ENCODE results near the gene DLGAP5. TPM values are rescaled to one million over a fixed set of nuclear protein-coding genes. Genes with fewer than 3 reads are reported as not detected.

DLGAP5 gene
- total RNA-seq, 4 donors from 2014 or later, result 0.82 to 11.5 (median 1.3) TPM

- intact Hi-C loops (cut with DNase I; ENCODE audit: low total_unique reads) (no loop called here), in situ Hi-C loops (cut with MboI; ENCODE audit: low pct_ligation_motif_present in 1 of 4, low pct_unique_long_range_greater_than_20kb in 1 of 4, low sequenced_read_pairs in 3 of 4) (no loop called here)
- no peak overlapping the region for H3K4me3 ChIP-seq
- H3K36me3 ChIP-seq, result no peaks in the 10 kb centered on the region
- TF ChIP-seq POLR2AphosphoS5 (IDR thresholded peaks at IDR 0.05) (no peak), POLR2A (IDR thresholded peaks at IDR 0.05) (no peak), EP300 (IDR thresholded peaks at IDR 0.05; ENCODE audit: low read depth) (no peak)
- TF ChIP-seq, protein P1, sequence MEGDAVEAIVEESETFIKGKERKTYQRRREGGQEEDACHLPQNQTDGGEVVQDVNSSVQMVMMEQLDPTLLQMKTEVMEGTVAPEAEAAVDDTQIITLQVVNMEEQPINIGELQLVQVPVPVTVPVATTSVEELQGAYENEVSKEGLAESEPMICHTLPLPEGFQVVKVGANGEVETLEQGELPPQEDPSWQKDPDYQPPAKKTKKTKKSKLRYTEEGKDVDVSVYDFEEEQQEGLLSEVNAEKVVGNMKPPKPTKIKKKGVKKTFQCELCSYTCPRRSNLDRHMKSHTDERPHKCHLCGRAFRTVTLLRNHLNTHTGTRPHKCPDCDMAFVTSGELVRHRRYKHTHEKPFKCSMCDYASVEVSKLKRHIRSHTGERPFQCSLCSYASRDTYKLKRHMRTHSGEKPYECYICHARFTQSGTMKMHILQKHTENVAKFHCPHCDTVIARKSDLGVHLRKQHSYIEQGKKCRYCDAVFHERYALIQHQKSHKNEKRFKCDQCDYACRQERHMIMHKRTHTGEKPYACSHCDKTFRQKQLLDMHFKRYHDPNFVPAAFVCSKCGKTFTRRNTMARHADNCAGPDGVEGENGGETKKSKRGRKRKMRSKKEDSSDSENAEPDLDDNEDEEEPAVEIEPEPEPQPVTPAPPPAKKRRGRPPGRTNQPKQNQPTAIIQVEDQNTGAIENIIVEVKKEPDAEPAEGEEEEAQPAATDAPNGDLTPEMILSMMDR (IDR thresholded peaks at IDR 0.05), result no peak
- H3K27ac ChIP-seq, result no peak overlapping the region
- H3K27me3 ChIP-seq, result no peaks in the 10 kb centered on the region
- peaks cover 3 to 7% of the 10 kb centered on the region in 2 donors for H3K9me3 ChIP-seq
- peaks cover 0 to 2% (median 0%) of the 10 kb centered on the region in 4 donors for H3K4me1 ChIP-seq
- no peak for DNase-seq
Measured at GRCh38 chr14:55221968-55222367, 30.6 kb upstream of the DLGAP5 start.

- WGBS, 2 donors (ENCODE audit: low coverage in 1 of 2), result 81 to 87% methylated on average over 3 to 4 of the region's 4 CpGs
- TF ChIP-seq EP300 (IDR thresholded peaks at IDR 0.05; ENCODE audit: low read depth), result no peak
- TF ChIP-seq POLR2A (IDR thresholded peaks at IDR 0.05), result no peak
- TF ChIP-seq POLR2AphosphoS5 (IDR thresholded peaks at IDR 0.05), result no peak
- TF ChIP-seq, protein P1 (IDR thresholded peaks at IDR 0.05), result no peak
- H3K27ac ChIP-seq, result no peak overlapping the region
- H3K4me3 ChIP-seq, result no peak overlapping the region
- no peak for DNase-seq
- H3K9me3 ChIP-seq, result no peaks in the 10 kb centered on the region
- intact Hi-C loops (cut with DNase I; ENCODE audit: low total_unique reads) (no loop called here), in situ Hi-C loops (cut with MboI; ENCODE audit: low pct_ligation_motif_present in 1 of 4, low pct_unique_long_range_greater_than_20kb in 1 of 4, low sequenced_read_pairs in 3 of 4) (no loop called here)
- peaks cover 0 to 4% (median 0%) of the 10 kb centered on the region in 4 donors for H3K4me1 ChIP-seq
- H3K27me3 ChIP-seq, result no peaks in the 10 kb centered on the region
- no peaks in the 10 kb centered on the region for H3K36me3 ChIP-seq
Measured at GRCh38 chr14:55221186-55221585, 29.8 kb upstream of the DLGAP5 start.

GRCh38 chr14:55220230-55220629 is 28.8 kb upstream of the DLGAP5 start:
- intact Hi-C loops (cut with DNase I; ENCODE audit: low total_unique reads) (no loop called here), in situ Hi-C loops (cut with MboI; ENCODE audit: low pct_ligation_motif_present in 1 of 4, low pct_unique_long_range_greater_than_20kb in 1 of 4, low sequenced_read_pairs in 3 of 4) (no loop called here)
- WGBS, 2 donors (ENCODE audit: low coverage in 1 of 2), result 86% methylated on average over 1 of the region's 1 CpG
- H3K36me3 ChIP-seq, result no peaks in the 10 kb centered on the region
- H3K27ac ChIP-seq, result no peak overlapping the region
- no peak for DNase-seq
- H3K9me3 ChIP-seq, result no peaks in the 10 kb centered on the region
- no peak overlapping the region for H3K4me3 ChIP-seq
- H3K4me1 ChIP-seq, result peaks cover 0 to 4% (median 0%) of the 10 kb centered on the region in 4 donors
- no peak for TF ChIP-seq POLR2A (IDR thresholded peaks at IDR 0.05)
- TF ChIP-seq, protein P1 (IDR thresholded peaks at IDR 0.05), result no peak
- no peak for TF ChIP-seq POLR2AphosphoS5 (IDR thresholded peaks at IDR 0.05)
- no peak for TF ChIP-seq EP300 (IDR thresholded peaks at IDR 0.05; ENCODE audit: low read depth)
- no peaks in the 10 kb centered on the region for H3K27me3 ChIP-seq

- no peak overlapping the region for H3K27ac ChIP-seq
- no peak for DNase-seq
- 35 to 69% methylated on average over 3 to 10 of the region's 10 CpGs for WGBS, 2 donors (ENCODE audit: low coverage in 1 of 2)
- in situ Hi-C loops (cut with MboI; ENCODE audit: low pct_ligation_motif_present in 1 of 4, low pct_unique_long_range_greater_than_20kb in 1 of 4, low sequenced_read_pairs in 3 of 4) (no loop called here), intact Hi-C loops (cut with DNase I; ENCODE audit: low total_unique reads) (no loop called here)
- H3K9me3 ChIP-seq, result no peaks in the 10 kb centered on the region
- no peak overlapping the region for H3K4me3 ChIP-seq
- no peak for TF ChIP-seq POLR2AphosphoS5 (IDR thresholded peaks at IDR 0.05)
- TF ChIP-seq EP300 (IDR thresholded peaks at IDR 0.05; ENCODE audit: low read depth), result no peak
- TF ChIP-seq, protein P1 (IDR thresholded peaks at IDR 0.05), result no peak
- TF ChIP-seq POLR2A (IDR thresholded peaks at IDR 0.05), result no peak
- H3K36me3 ChIP-seq, result no peaks in the 10 kb centered on the region
- no peaks in the 10 kb centered on the region for H3K27me3 ChIP-seq
- peaks cover 0 to 9% (median 2%) of the 10 kb centered on the region in 4 donors for H3K4me1 ChIP-seq
Measured at GRCh38 chr14:55212634-55213033, 21.2 kb upstream of the DLGAP5 start.
